ENCODE measurements around the gene FGFR2. TPM values are rescaled to one million over a fixed set of nuclear protein-coding genes. Genes with fewer than 3 reads are reported as not detected.

The FGFR2 gene
- total RNA-seq, 1 donor from 2014 or later, result 88.3 TPM

- Mint-ChIP-seq H3K27ac (no peak overlapping the region), H3K4me3 (no peak overlapping the region), H3K4me1 (peaks cover 33% of the 10 kb centered on the region), H3K36me3 (no peaks in the 10 kb centered on the region), H3K27me3 (ENCODE audit: low read depth) (no peaks in the 10 kb centered on the region), H3K9me3 (no peaks in the 10 kb centered on the region)
- TF ChIP-seq CTCF (IDR thresholded peaks at IDR 0.05; ENCODE audit: unreplicated experiment), result no peak
- DNase-seq (ENCODE audit: low spot score in 2 of 2, unreplicated experiment in 2 of 2), result no peak
These were observed 149.3 kb downstream of the FGFR2 start for GRCh38 chr10:121448766-121449421.

GRCh38 chr10:121444520-121445165, 153.6 kb downstream of the FGFR2 start:
- no peak for TF ChIP-seq CTCF (IDR thresholded peaks at IDR 0.05; ENCODE audit: unreplicated experiment)
- H3K27me3 Mint-ChIP-seq (ENCODE audit: low read depth), result no peaks in the 10 kb centered on the region
- DNase-seq (ENCODE audit: low spot score in 2 of 2, unreplicated experiment in 2 of 2), result no peak
- no peaks in the 10 kb centered on the region for H3K9me3 Mint-ChIP-seq
- no peak overlapping the region for H3K27ac Mint-ChIP-seq
- peaks cover 22% of the 10 kb centered on the region for H3K4me1 Mint-ChIP-seq
- no peak overlapping the region for H3K4me3 Mint-ChIP-seq
- no peaks in the 10 kb centered on the region for H3K36me3 Mint-ChIP-seq

- Mint-ChIP-seq H3K36me3 (no peaks in the 10 kb centered on the region), H3K27ac (no peak overlapping the region), H3K27me3 (ENCODE audit: low read depth) (no peaks in the 10 kb centered on the region), H3K4me1 (peaks cover 20% of the 10 kb centered on the region), H3K9me3 (no peaks in the 10 kb centered on the region), H3K4me3 (no peak overlapping the region)
- TF ChIP-seq CTCF (IDR thresholded peaks at IDR 0.05; ENCODE audit: unreplicated experiment), result no peak
- DNase-seq (ENCODE audit: low spot score in 2 of 2, unreplicated experiment in 2 of 2), result no peak
These were observed 155.9 kb downstream of the FGFR2 start for GRCh38 chr10:121442086-121442935.

- H3K27me3 Mint-ChIP-seq (ENCODE audit: low read depth), result no peaks in the 10 kb centered on the region
- H3K4me3 Mint-ChIP-seq, result no peak overlapping the region
- peaks cover 37% of the 10 kb centered on the region for H3K4me1 Mint-ChIP-seq
- H3K9me3 Mint-ChIP-seq, result no peaks in the 10 kb centered on the region
- no peak for TF ChIP-seq CTCF (IDR thresholded peaks at IDR 0.05; ENCODE audit: unreplicated experiment)
- no peaks in the 10 kb centered on the region for H3K36me3 Mint-ChIP-seq
- H3K27ac Mint-ChIP-seq, result no peak overlapping the region
- no peak for DNase-seq (ENCODE audit: low spot score in 2 of 2, unreplicated experiment in 2 of 2)
These were observed 157.8 kb downstream of the FGFR2 start for GRCh38 chr10:121440461-121440860.

GRCh38 chr10:121438333-121438732, 159.9 kb downstream of the FGFR2 start:
- no peak for DNase-seq (ENCODE audit: low spot score in 2 of 2, unreplicated experiment in 2 of 2)
- Mint-ChIP-seq H3K4me3 (no peak overlapping the region), H3K4me1 (peaks cover 33% of the 10 kb centered on the region), H3K27ac (no peak overlapping the region), H3K36me3 (no peaks in the 10 kb centered on the region), H3K27me3 (ENCODE audit: low read depth) (no peaks in the 10 kb centered on the region), H3K9me3 (no peaks in the 10 kb centered on the region)
- no peak for TF ChIP-seq CTCF (IDR thresholded peaks at IDR 0.05; ENCODE audit: unreplicated experiment)
